NCI-H2196 (cell line): ENCODE data around the gene FAM219A.
"Not testable (repeated sequence)": the region's sequence is repeated elsewhere in the genome, so short reads cannot be mapped to it uniquely, and the experiment has no call there.

Source experiments
- DNase-seq: peaks from one replicate; lab custom pipeline; 2025; ENCODE audit not compliant: unreplicated experiment; lab: John Stamatoyannopoulos, UW

FAM219A gene

GRCh38 chr9:34446951-34447350 is 11.4 kb downstream of the FAM219A start:
- no peak for DNase-seq

- no peak for DNase-seq
Observed at GRCh38 chr9:34446468-34446891, 11.9 kb downstream of the FAM219A start.

- no peak for DNase-seq
Observed at GRCh38 chr9:34443976-34444375, 14.4 kb downstream of the FAM219A start.

GRCh38 chr9:34443533-34443932 is 14.8 kb downstream of the FAM219A start:
- no peak for DNase-seq

GRCh38 chr9:34442770-34443169 is 15.6 kb downstream of the FAM219A start:
- DNase-seq = no peak

- DNase-seq = no peak
Observed at GRCh38 chr9:34440017-34440416, 18.4 kb downstream of the FAM219A start.

GRCh38 chr9:34438465-34438864 is 19.9 kb downstream of the FAM219A start:
- not testable (repeated sequence) for DNase-seq

GRCh38 chr9:34437926-34438307 is 20.5 kb downstream of the FAM219A start:
- DNase-seq = not testable (repeated sequence)

GRCh38 chr9:34437006-34437925 is 21.1 kb downstream of the FAM219A start:
- peak; percentile 74 for DNase-seq

- no peak for DNase-seq
Observed at GRCh38 chr9:34431667-34432066, 26.7 kb downstream of the FAM219A start.

GRCh38 chr9:34430843-34431437 is 27.4 kb downstream of the FAM219A start:
- peak; percentile 90 for DNase-seq

GRCh38 chr9:34428325-34428958 is 29.9 kb downstream of the FAM219A start:
- peak; percentile 46 for DNase-seq

GRCh38 chr9:34426347-34427074 is 31.9 kb downstream of the FAM219A start:
- DNase-seq = no peak

GRCh38 chr9:34419716-34420504 is 38.5 kb downstream of the FAM219A start:
- DNase-seq = no peak

- peak; percentile 60 for DNase-seq
Observed at GRCh38 chr9:34417734-34418133, 40.6 kb downstream of the FAM219A start.

GRCh38 chr9:34413231-34413852 is 45.0 kb downstream of the FAM219A start:
- no peak for DNase-seq

GRCh38 chr9:34412336-34412735 is 46.0 kb downstream of the FAM219A start:
- DNase-seq = no peak

GRCh38 chr9:34409154-34409553 is 49.2 kb downstream of the FAM219A start:
- DNase-seq = no peak

- DNase-seq = no peak
Observed at GRCh38 chr9:34408173-34408572, 50.2 kb downstream of the FAM219A start.

- no peak for DNase-seq
Observed at GRCh38 chr9:34406219-34406618, 52.2 kb downstream of the FAM219A start.
